ENCODE data around the gene ITPR2.

GRCh38 chr12:26512213-26512612 is 320.8 kb downstream of the ITPR2 start:
- TF ChIP-seq CTCF (IDR thresholded peaks at IDR 0.05), result no peak
- no peak for TF ChIP-seq EP300 (IDR thresholded peaks at IDR 0.05; ENCODE audit: borderline replicate concordance in 1 of 2, low read depth in 1 of 2, low read length in 1 of 2)
- TF ChIP-seq MEF2A (IDR thresholded peaks at IDR 0.05; ENCODE audit: borderline replicate concordance, low read depth), result no peak
- no peak for TF ChIP-seq USF1 (IDR thresholded peaks at IDR 0.05; ENCODE audit: borderline replicate concordance, low read depth)
- TF ChIP-seq POLR2AphosphoS5 (IDR thresholded peaks at IDR 0.05; ENCODE audit: low read depth, low read length), result no peak
